NOMO-1 treated with dmso at 0.1 percent for 144 hours (cell line): ENCODE data around the gene NGDN.
"Not testable (repeated sequence)": the region's sequence is repeated elsewhere in the genome, so short reads cannot be mapped to it uniquely, and the experiment has no call there.

Source experiments
- DNase-seq: peaks from one replicate; lab custom pipeline; 2025; ENCODE audit not compliant: unreplicated experiment; lab: John Stamatoyannopoulos, UW

Gene NGDN

GRCh38 chr14:23469127-23469905, at the start of gene NGDN:
TSS of gene NGDN (plus strand) at chr14:23469703. CDS start at chr14:23469716, 13 bp downstream.
- DNase-seq, result peak; percentile 98

GRCh38 chr14:23421594-23421993, 47.9 kb upstream of the NGDN start:
- DNase-seq, result no peak

GRCh38 chr14:23423657-23424056, 45.8 kb upstream of the NGDN start:
- DNase-seq, result no peak

- no peak for DNase-seq
Measured at GRCh38 chr14:23425169-23425568, 44.3 kb upstream of the NGDN start.

GRCh38 chr14:23425798-23426197, 43.7 kb upstream of the NGDN start:
- not testable (repeated sequence) for DNase-seq

- no peak for DNase-seq
Measured at GRCh38 chr14:23428686-23429495, 40.6 kb upstream of the NGDN start.

- DNase-seq, result no peak
Measured at GRCh38 chr14:23430016-23430722, 39.3 kb upstream of the NGDN start.

- no peak for DNase-seq
Measured at GRCh38 chr14:23430723-23431085, 38.8 kb upstream of the NGDN start.

- no peak for DNase-seq
Measured at GRCh38 chr14:23431486-23431885, 38.0 kb upstream of the NGDN start.

GRCh38 chr14:23432102-23432925, 37.2 kb upstream of the NGDN start:
- DNase-seq, result no peak

- no peak for DNase-seq
Measured at GRCh38 chr14:23432946-23433345, 36.6 kb upstream of the NGDN start.

GRCh38 chr14:23433457-23433856, 36.0 kb upstream of the NGDN start:
- DNase-seq, result no peak

- DNase-seq, result no peak
Measured at GRCh38 chr14:23434488-23435222, 34.8 kb upstream of the NGDN start.

GRCh38 chr14:23435543-23436326, 33.8 kb upstream of the NGDN start, which contains the start of gene MYH7:
TSS of gene MYH7 (minus strand) at chr14:23435660. CDS start at chr14:23433732, 1,928 bp downstream.
- DNase-seq, result no peak

- no peak for DNase-seq
Measured at GRCh38 chr14:23436327-23437132, 33.0 kb upstream of the NGDN start.

GRCh38 chr14:23437133-23438100, 32.1 kb upstream of the NGDN start:
- DNase-seq, result no peak
